Measurements from ENCODE around the gene SLC6A8.

Gene SLC6A8

GRCh38 chrX:153669901-153670731 is 17.6 kb upstream of the SLC6A8 start:
- Mint-ChIP-seq H3K27me3 (ENCODE audit: low read depth, poor library complexity) (peaks cover 59% of the 10 kb centered on the region), H3K4me3 (no peak overlapping the region), H3K36me3 (ENCODE audit: low read depth) (peaks cover 5% of the 10 kb centered on the region), H3K9me3 (peaks cover 63% of the 10 kb centered on the region), H3K4me1 (peaks cover 20% of the 10 kb centered on the region), H3K27ac (no peak overlapping the region)
- no peak for TF ChIP-seq CTCF (IDR thresholded peaks at IDR 0.05)
- DNase-seq, result no peak

GRCh38 chrX:153670748-153671588 is 16.8 kb upstream of the SLC6A8 start:
- peaks cover 20% of the 10 kb centered on the region for H3K4me1 Mint-ChIP-seq
- no peak overlapping the region for H3K27ac Mint-ChIP-seq
- peaks cover 58% of the 10 kb centered on the region for H3K9me3 Mint-ChIP-seq

GRCh38 chrX:153671589-153672530 is 15.9 kb upstream of the SLC6A8 start:
- DNase-seq, result no peak
- H3K4me1 Mint-ChIP-seq, result peaks cover 20% of the 10 kb centered on the region
- no peak overlapping the region for H3K4me3 Mint-ChIP-seq
- H3K9me3 Mint-ChIP-seq, result peaks cover 53% of the 10 kb centered on the region
- peaks cover 45% of the 10 kb centered on the region for H3K27me3 Mint-ChIP-seq (ENCODE audit: low read depth, poor library complexity)
- TF ChIP-seq CTCF (IDR thresholded peaks at IDR 0.05), result no peak
- H3K36me3 Mint-ChIP-seq (ENCODE audit: low read depth), result peaks cover 5% of the 10 kb centered on the region
- H3K27ac Mint-ChIP-seq, result no peak overlapping the region

More at GRCh38 chrX:153670748-153671588, 16.8 kb upstream of the SLC6A8 start:
- Mint-ChIP-seq H3K36me3 (ENCODE audit: low read depth) (peaks cover 5% of the 10 kb centered on the region), H3K4me3 (no peak overlapping the region), H3K27me3 (ENCODE audit: low read depth, poor library complexity) (peaks cover 54% of the 10 kb centered on the region)
- no peak for TF ChIP-seq CTCF (IDR thresholded peaks at IDR 0.05)
- no peak for DNase-seq

- H3K27ac Mint-ChIP-seq, result no peak overlapping the region
- peaks cover 48% of the 10 kb centered on the region for H3K9me3 Mint-ChIP-seq
- no peak for DNase-seq
- H3K4me3 Mint-ChIP-seq, result peak overlapping the region; percentile 57
- peaks cover 36% of the 10 kb centered on the region for H3K27me3 Mint-ChIP-seq (ENCODE audit: low read depth, poor library complexity)
- peaks cover 5% of the 10 kb centered on the region for H3K36me3 Mint-ChIP-seq (ENCODE audit: low read depth)
- H3K4me1 Mint-ChIP-seq, result peaks cover 17% of the 10 kb centered on the region
- TF ChIP-seq CTCF (IDR thresholded peaks at IDR 0.05), result no peak
Measured at GRCh38 chrX:153672531-153673427, 14.9 kb upstream of the SLC6A8 start.

All from nephron progenitor cell (in vitro differentiated cells).